GM23338 (cell line): ENCODE data around the gene TNK2. TPM values are rescaled to one million over a fixed set of nuclear protein-coding genes. Genes with fewer than 3 reads are reported as not detected.

Experiments used
- ATAC-seq: fragments of 200-7000 bp; cut with Tn5 transposase; 3 replicates; pipeline ENCODE4 v1.9.1; 2020
- DNase-seq: peaks from one replicate; pipeline ENCODE4 v3.0.0-alpha.2; 2015; ENCODE audit warnings: low spot score
- H2AFZ ChIP-seq: fragments of 200-600 bp; sonication (generic); 2 replicates; pipeline ENCODE4 v1.8.0; 2016; ENCODE audit warnings: antibody characterized with exemption, mild to moderate bottlenecking, moderate library complexity
- H3F3A ChIP-seq: fragments of 200-600 bp; sonication (generic); replicated peaks from 2 replicates; pipeline ENCODE4 v1.8.0; 2017; ENCODE audit warnings: antibody characterized with exemption, mixed run types, low read depth
- H3K27ac ChIP-seq: fragments of 200-600 bp; sonication (generic); 2 replicates; pipeline ENCODE4 v1.6.1; 2016; ENCODE audit warnings: low read depth
- H3K27me3 ChIP-seq: fragments of 200-600 bp; sonication (generic); 2 replicates; pipeline ENCODE4 v1.8.0; 2016; ENCODE audit warnings: mild to moderate bottlenecking, mixed run types, moderate library complexity; ENCODE audit not compliant: insufficient read depth
- H3K36me3 ChIP-seq: fragments of 200-600 bp; sonication (generic); 2 replicates; pipeline ENCODE4 v1.8.0; 2016; ENCODE audit warnings: mild to moderate bottlenecking; ENCODE audit not compliant: insufficient read depth
- H3K4me1 ChIP-seq: fragments of 200-600 bp; sonication (generic); 2 replicates; pipeline ENCODE4 v1.8.0; 2016; ENCODE audit warnings: mild to moderate bottlenecking, moderate library complexity; ENCODE audit not compliant: insufficient read depth
- H3K4me2 ChIP-seq: fragments of 200-600 bp; sonication (generic); 2 replicates; pipeline ENCODE4 v1.7.1; 2017; ENCODE audit warnings: mixed run types
- H3K4me3 ChIP-seq: fragments of 200-600 bp; sonication (generic); 2 replicates; pipeline ENCODE4 v1.6.1; 2016; ENCODE audit warnings: mixed run types
- H3K79me2 ChIP-seq: fragments of 200-600 bp; sonication (generic); replicated peaks from 2 replicates; pipeline ENCODE4 v1.8.0; 2017; ENCODE audit warnings: mild to moderate bottlenecking; ENCODE audit not compliant: insufficient read depth
- H3K9me2 ChIP-seq: fragments of 200-600 bp; sonication (generic); 2 replicates; pipeline ENCODE4 v1.8.0; 2017; ENCODE audit not compliant: insufficient read depth
- H4K20me1 ChIP-seq: fragments of 200-600 bp; sonication (generic); replicated peaks from 2 replicates; pipeline ENCODE4 v1.8.0; 2017; ENCODE audit warnings: mild to moderate bottlenecking; ENCODE audit not compliant: insufficient read depth
- H3K27ac Mint-ChIP-seq: 2 replicates; pipeline ENCODE4 v1.8.0; 2020; ENCODE audit warnings: inconsistent platforms, mild to moderate bottlenecking, moderate library complexity, mixed read lengths
- H3K27me3 Mint-ChIP-seq: 3 replicates; pipeline ENCODE4 v1.8.0; 2022; ENCODE audit warnings: low read depth, mild to moderate bottlenecking, moderate library complexity, mixed read lengths, inconsistent platforms; ENCODE audit not compliant: insufficient read depth, poor library complexity
- H3K36me3 Mint-ChIP-seq: 3 replicates; pipeline ENCODE4 v1.8.0; 2021; ENCODE audit warnings: low read depth, mild to moderate bottlenecking, inconsistent platforms, moderate library complexity, mixed read lengths
- H3K4me1 Mint-ChIP-seq: 3 replicates; pipeline ENCODE4 v1.8.0; 2020; ENCODE audit warnings: mild to moderate bottlenecking, inconsistent platforms, mixed read lengths
- H3K4me3 Mint-ChIP-seq: 3 replicates; pipeline ENCODE4 v1.8.0; 2021; ENCODE audit warnings: moderate library complexity, mild to moderate bottlenecking, inconsistent platforms, mixed read lengths
- H3K9me3 Mint-ChIP-seq: 3 replicates; pipeline ENCODE4 v1.8.0; 2020; ENCODE audit warnings: moderate library complexity, mild to moderate bottlenecking, inconsistent platforms, mixed read lengths
- CREB1 ChIP-seq: fragments of 250-450 bp; sonication (Bioruptor Pico); IDR thresholded peaks from 2 replicates; pipeline ENCODE4 v1.5.0; 2020; ENCODE audit warnings: low read depth, mild to moderate bottlenecking, moderate library complexity
- CTCF ChIP-seq, 2 experiments: fragments of 200-600 bp in 1 of 2; sonication (generic) in 1 of 2; conservative IDR thresholded peaks; 2 replicates each; pipeline versions ENCODE4 v1.5.1 to v1.6.1; 2016 to 2017; ENCODE audit warnings: antibody characterized with exemption in 2 of 2, low read depth in 2 of 2, mild to moderate bottlenecking in 2 of 2, moderate library complexity in 1 of 2
- ETS1 ChIP-seq: IDR thresholded peaks from 2 replicates; pipeline ENCODE4 v1.6.1; 2016; ENCODE audit warnings: antibody characterized with exemption
- EZH2 ChIP-seq: fragments of 200-600 bp; sonication (generic); IDR thresholded peaks from one replicate; pipeline ENCODE4 v1.8.0; 2017; ENCODE audit warnings: antibody characterized with exemption, mild to moderate bottlenecking, low read depth; ENCODE audit not compliant: unreplicated experiment
- EZH2phosphoT487 ChIP-seq: fragments of 200-600 bp; sonication (generic); IDR thresholded peaks from one replicate; pipeline ENCODE4 v1.8.1; 2018; ENCODE audit warnings: antibody characterized with exemption; ENCODE audit not compliant: unreplicated experiment
- JUNB ChIP-seq: IDR thresholded peaks from one replicate; pipeline ENCODE4 v1.6.1; 2016; ENCODE audit warnings: antibody characterized with exemption; ENCODE audit not compliant: unreplicated experiment
- NANOG ChIP-seq: IDR thresholded peaks from 2 replicates; pipeline ENCODE4 v1.6.1; 2016; ENCODE audit warnings: antibody characterized with exemption, borderline replicate concordance
- POLR2AphosphoS5 ChIP-seq: IDR thresholded peaks from 2 replicates; pipeline ENCODE4 v1.6.1; 2016; ENCODE audit warnings: antibody characterized with exemption, low read depth
- REST ChIP-seq: IDR thresholded peaks from one replicate; pipeline ENCODE4 v1.6.1; 2018; ENCODE audit warnings: antibody characterized with exemption; ENCODE audit not compliant: unreplicated experiment
- STAT1 ChIP-seq: IDR thresholded peaks from one replicate; pipeline ENCODE4 v1.6.1; 2016; ENCODE audit warnings: antibody characterized with exemption; ENCODE audit not compliant: unreplicated experiment
- ZNF114 ChIP-seq: fragments of 250-450 bp; sonication (Bioruptor Pico); IDR thresholded peaks from 2 replicates; pipeline ENCODE4 v1.5.0; 2020; ENCODE audit warnings: mild to moderate bottlenecking, moderate library complexity
- ZNF331 ChIP-seq: fragments of 250-450 bp; sonication (Bioruptor Pico); IDR thresholded peaks from 2 replicates; pipeline ENCODE4 v1.5.0; 2020; ENCODE audit warnings: low read depth, mild to moderate bottlenecking, moderate library complexity
- polyA plus RNA-seq: library from polyadenylated mRNA; unstranded; fragments of >200 nt; fragmentation: Nextera tagmentation; extraction: Ambion mirVana; gene quantifications from 2 replicates; pipeline ENCODE4 v1.2.1, GENCODE V29; 2016
- total RNA-seq: library from RNA; depleted of rRNA; stranded (reverse); fragments of >200 nt; shearing (Covaris generic); gene quantifications from 2 replicates; pipeline ENCODE4 v1.2.3, GENCODE V29; 2014
- TF ChIP-seq, protein P1 (sequence below): fragments of 250-450 bp; sonication (Bioruptor Pico); IDR thresholded peaks from 2 replicates; pipeline ENCODE4 v1.5.0; 2020; ENCODE audit warnings: mild to moderate bottlenecking, moderate library complexity

The TNK2 gene
- total and polyA plus RNA-seq, 2 experiments from 2014 or later = 10.0 to 22.5 TPM

DNA sequence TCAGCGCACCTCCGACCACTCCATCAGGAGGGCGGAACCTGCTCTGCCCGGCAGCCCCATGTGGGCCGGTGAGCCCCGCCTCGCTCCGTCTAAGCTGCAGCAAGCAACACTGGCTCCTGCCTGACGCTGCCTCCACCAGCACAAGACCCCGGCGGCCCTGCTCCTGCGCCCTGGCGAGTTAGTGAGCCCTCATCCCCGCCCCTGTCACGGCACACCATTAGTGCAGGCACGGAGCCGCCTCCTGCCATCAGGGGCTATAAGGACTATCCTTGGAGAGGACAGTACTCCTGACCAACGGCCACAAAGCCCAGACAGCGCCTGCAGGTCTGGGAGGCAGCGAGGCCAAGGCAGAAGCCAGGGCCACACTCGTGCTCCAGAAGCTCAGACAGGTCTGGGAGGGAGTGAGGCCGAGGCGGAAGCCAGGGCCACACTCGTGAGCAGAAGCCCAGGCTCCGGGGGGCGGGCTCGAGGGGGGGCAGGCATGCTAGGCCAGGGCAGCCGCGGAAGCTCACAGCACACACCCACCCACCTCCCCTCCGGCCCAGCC is 39.4 kb downstream of the TNK2 start:
- Histone ChIP-seq H3K27me3 (no peaks in the 10 kb centered on the region), H3K4me3 (no peak overlapping the region), H3K4me2 (no peak overlapping the region), H3K79me2 (no peaks in the 10 kb centered on the region), H4K20me1 (no peaks in the 10 kb centered on the region), H3K27ac (no peak overlapping the region), H3K4me1 (no peaks in the 10 kb centered on the region), H3K9me2 (no peaks in the 10 kb centered on the region), H3K36me3 (no peaks in the 10 kb centered on the region), H3F3A (no peaks in the 10 kb centered on the region), H2AFZ (no peak overlapping the region)
- peaks cover 8% of the 10 kb centered on the region for H3K27me3 Mint-ChIP-seq
- no peak overlapping the region for H3K4me3 Mint-ChIP-seq
- DNase-seq = no peak
- no peaks in the 10 kb centered on the region for H3K9me3 Mint-ChIP-seq
- ATAC-seq = peak; percentile 52
- no peak for TF ChIP-seq NANOG
- no peak for TF ChIP-seq POLR2AphosphoS5
- TF ChIP-seq, protein P1, sequence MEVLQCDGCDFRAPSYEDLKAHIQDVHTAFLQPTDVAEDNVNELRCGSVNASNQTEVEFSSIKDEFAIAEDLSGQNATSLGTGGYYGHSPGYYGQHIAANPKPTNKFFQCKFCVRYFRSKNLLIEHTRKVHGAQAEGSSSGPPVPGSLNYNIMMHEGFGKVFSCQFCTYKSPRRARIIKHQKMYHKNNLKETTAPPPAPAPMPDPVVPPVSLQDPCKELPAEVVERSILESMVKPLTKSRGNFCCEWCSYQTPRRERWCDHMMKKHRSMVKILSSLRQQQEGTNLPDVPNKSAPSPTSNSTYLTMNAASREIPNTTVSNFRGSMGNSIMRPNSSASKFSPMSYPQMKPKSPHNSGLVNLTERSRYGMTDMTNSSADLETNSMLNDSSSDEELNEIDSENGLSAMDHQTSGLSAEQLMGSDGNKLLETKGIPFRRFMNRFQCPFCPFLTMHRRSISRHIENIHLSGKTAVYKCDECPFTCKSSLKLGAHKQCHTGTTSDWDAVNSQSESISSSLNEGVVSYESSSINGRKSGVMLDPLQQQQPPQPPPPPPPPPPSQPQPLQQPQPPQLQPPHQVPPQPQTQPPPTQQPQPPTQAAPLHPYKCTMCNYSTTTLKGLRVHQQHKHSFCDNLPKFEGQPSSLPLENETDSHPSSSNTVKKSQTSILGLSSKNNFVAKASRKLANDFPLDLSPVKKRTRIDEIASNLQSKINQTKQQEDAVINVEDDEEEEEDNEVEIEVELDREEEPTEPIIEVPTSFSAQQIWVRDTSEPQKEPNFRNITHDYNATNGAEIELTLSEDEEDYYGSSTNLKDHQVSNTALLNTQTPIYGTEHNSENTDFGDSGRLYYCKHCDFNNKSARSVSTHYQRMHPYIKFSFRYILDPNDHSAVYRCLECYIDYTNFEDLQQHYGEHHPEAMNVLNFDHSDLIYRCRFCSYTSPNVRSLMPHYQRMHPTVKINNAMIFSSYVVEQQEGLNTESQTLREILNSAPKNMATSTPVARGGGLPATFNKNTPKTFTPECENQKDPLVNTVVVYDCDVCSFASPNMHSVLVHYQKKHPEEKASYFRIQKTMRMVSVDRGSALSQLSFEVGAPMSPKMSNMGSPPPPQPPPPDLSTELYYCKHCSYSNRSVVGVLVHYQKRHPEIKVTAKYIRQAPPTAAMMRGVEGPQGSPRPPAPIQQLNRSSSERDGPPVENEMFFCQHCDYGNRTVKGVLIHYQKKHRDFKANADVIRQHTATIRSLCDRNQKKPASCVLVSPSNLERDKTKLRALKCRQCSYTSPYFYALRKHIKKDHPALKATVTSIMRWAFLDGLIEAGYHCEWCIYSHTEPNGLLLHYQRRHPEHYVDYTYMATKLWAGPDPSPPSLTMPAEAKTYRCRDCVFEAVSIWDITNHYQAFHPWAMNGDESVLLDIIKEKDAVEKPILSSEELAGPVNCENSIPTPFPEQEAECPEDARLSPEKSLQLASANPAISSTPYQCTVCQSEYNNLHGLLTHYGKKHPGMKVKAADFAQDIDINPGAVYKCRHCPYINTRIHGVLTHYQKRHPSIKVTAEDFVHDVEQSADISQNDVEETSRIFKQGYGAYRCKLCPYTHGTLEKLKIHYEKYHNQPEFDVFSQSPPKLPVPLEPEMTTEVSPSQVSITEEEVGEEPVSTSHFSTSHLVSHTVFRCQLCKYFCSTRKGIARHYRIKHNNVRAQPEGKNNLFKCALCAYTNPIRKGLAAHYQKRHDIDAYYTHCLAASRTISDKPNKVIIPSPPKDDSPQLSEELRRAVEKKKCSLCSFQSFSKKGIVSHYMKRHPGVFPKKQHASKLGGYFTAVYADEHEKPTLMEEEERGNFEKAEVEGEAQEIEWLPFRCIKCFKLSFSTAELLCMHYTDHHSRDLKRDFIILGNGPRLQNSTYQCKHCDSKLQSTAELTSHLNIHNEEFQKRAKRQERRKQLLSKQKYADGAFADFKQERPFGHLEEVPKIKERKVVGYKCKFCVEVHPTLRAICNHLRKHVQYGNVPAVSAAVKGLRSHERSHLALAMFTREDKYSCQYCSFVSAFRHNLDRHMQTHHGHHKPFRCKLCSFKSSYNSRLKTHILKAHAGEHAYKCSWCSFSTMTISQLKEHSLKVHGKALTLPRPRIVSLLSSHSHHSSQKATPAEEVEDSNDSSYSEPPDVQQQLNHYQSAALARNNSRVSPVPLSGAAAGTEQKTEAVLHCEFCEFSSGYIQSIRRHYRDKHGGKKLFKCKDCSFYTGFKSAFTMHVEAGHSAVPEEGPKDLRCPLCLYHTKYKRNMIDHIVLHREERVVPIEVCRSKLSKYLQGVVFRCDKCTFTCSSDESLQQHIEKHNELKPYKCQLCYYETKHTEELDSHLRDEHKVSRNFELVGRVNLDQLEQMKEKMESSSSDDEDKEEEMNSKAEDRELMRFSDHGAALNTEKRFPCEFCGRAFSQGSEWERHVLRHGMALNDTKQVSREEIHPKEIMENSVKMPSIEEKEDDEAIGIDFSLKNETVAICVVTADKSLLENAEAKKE = no peak
- no peak for TF ChIP-seq JUNB
- TF ChIP-seq EZH2phosphoT487 = no peak
- TF ChIP-seq STAT1 = no peak
- TF ChIP-seq CREB1 (CRISPR knock-in tag) = no peak
- no peak for TF ChIP-seq ZNF114 (CRISPR knock-in tag)
- TF ChIP-seq CTCF (conservative IDR thresholded peaks at IDR 0.05; ENCODE audit: low read depth in 2 of 2) = no peak
- TF ChIP-seq ETS1 = no peak
- no peak for TF ChIP-seq ZNF331 (CRISPR knock-in tag)
- TF ChIP-seq EZH2 = no peak
- no peak for TF ChIP-seq REST
- H3K36me3 Mint-ChIP-seq = no peaks in the 10 kb centered on the region; the same call in 2 of the 3 replicates
- no peaks in the 10 kb centered on the region for H3K4me1 Mint-ChIP-seq
- H3K27ac Mint-ChIP-seq = no peak overlapping the region
